Measurements from ENCODE around the gene ASTN2.

The ASTN2 gene

DNA sequence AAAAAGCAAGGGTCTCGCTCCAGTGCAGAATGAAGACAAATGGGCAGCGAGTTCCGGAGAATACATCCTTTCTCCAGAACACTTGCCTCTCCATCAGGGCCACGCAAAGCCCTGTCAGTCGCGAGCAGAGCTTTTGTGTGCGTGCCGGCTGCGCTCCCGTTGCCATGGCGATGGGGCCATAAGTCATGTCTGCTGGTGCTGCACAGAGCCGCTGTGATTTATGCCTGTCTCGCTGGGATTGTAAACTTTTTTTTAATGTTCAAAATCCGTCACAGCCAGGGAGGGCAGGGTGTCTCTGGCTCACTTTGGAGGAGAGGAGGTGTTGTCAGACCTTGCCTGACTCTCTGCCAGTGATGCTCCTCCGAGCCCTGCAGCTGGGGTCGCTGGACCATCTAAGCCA, 455.0 kb downstream of the ASTN2 start:
- no peak for DNase-seq (ENCODE audit: low read depth)

DNA sequence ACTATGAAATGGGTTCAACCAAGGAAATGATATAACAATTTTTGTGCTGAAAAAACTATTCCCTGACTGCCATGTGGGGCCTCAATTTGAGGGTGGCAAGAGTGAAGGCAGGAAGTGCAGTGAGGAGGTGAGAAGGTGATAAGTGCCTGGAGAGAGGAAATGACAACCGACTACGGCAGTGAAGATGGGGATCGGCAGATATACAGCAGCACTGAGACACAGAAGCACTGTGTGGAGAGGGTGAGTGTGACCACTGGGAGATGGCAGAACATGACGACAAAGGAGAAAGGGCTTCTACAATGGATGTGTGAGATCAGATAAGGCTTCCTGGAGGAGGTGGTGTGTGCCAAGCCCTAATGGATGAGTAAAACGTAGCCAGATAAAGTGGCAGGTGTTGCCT, 456.0 kb downstream of the ASTN2 start:
- no peak for DNase-seq (ENCODE audit: low read depth)

DNA sequence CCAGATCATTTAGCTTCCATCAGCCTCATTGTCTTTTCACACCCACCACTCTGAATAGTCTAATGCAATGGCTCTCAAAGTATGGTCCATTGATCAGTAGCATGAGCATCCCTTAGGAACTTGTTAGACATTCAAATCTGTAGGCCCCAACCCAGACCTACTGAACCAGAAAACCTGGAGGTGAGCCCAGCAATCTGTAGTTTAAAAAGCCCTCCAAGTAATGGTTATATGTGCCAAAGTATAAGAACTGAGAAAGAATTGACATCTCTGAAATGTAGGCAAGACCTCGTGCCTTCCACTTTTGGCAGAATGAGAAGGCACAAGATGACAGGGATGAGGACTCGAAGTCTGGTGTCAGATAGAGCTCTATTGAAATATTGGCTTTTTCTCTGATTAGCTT, 460.1 kb downstream of the ASTN2 start:
- DNase-seq (ENCODE audit: low read depth), result no peak

- DNase-seq (ENCODE audit: low read depth), result no peak
Measured at GRCh38 chr9:116953271-116953670, 461.6 kb downstream of the ASTN2 start.

DNA sequence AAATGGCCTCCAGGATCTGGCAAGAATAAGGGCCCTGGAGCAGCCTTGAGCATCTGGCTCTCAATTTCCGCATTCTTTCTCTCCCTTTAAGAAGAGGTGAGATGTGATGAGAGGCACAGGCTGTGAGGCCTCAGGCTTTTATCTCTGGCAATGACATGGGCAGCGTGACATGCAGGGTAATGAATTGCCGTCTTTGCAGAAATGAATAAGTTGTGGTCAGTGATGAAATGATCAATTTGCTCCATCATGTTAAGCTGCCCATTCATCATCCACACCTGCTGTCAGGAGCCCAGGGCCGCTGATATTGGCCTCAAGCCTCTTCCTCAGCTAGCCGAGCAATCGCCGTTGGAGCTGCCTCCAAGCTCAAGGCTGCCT, 462.4 kb downstream of the ASTN2 start:
- DNase-seq (ENCODE audit: low read depth), result no peak

GRCh38 chr9:116951588-116952435, 463.0 kb downstream of the ASTN2 start:
- no peak for DNase-seq (ENCODE audit: low read depth)

DNA sequence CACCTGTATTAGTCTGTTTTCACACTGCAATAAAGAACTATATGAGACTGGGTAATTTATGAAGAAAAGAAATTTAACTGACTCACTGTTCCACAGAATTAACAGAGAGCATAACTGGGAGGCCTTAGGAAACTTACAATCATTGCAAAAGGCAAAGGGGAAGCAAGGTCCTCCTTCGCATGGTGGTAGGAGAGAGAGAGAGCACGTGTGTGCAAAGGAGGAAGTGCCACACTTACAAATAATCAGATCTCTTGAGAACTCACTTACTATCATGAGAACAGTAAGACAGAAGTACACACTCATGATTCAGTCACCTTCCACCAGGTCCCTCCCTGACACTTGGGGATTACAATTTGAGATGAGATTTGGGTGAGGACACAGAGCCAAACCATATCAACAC, 469.0 kb downstream of the ASTN2 start:
- DNase-seq (ENCODE audit: low read depth), result no peak

GRCh38 chr9:116944714-116945534, 469.9 kb downstream of the ASTN2 start:
- no peak for DNase-seq (ENCODE audit: low read depth)

DNA sequence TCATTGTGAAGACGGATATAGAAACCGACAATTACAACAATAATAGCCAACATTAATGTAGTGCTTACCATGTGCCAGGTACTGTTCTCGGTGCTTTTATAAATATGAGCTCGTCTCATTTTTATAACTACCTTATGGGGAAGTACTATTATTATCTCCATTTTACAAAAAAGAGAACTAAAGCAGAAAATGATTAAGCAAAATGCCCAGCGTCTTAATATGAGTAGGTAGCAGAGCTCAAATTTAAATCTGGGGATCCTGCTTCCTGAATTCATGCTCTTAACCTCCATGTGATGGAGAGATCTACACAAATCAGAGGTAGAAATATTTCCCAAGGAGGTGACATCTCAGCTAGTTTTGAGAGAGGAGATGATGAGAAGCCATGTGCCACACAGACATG, 470.9 kb downstream of the ASTN2 start:
- no peak for DNase-seq (ENCODE audit: low read depth)

DNA sequence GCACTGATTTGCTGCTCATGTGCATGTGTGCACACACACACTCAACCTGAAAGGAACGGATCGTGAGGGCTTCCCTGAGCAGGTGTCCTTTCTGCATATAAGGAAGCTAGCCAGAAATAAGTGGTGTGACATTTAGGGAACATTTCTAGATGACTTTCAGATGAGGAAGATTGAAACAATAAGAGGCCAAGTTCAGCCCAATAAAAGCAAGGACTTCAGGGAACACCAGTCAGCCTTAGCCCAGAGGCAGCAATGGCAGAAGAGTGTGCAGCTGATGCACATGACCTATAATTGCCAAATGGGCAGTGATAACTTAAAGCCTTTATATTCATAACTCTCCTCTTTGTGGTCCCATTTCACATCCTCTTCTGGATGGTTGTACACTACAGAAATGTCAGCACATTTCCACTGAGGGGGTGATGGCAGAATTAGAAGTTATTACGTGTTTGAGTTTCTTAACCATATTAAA, 472.2 kb downstream of the ASTN2 start:
- DNase-seq (ENCODE audit: low read depth), result no peak

DNA sequence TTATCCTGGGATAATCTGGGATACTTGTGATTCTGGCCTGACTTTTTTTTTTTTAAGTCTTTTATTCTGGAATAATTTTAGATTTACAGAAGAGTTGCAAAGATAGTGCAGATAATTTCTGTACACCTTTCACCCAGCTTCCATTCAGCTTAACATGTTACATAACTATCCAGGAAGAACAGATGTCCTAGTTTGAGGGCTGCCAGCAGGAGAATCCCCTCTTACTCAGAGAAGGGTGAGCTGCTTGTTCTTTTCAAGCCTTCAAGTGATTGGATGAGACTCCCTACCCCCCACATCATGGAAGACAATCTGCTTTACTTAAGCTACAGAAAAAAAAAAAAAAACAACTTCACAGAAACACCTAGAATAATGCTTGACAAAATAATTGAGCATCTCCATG, 473.6 kb downstream of the ASTN2 start:
- DNase-seq (ENCODE audit: low read depth), result no peak

- no peak for DNase-seq (ENCODE audit: low read depth)
Measured at GRCh38 chr9:116940614-116941215, 474.1 kb downstream of the ASTN2 start.

DNA sequence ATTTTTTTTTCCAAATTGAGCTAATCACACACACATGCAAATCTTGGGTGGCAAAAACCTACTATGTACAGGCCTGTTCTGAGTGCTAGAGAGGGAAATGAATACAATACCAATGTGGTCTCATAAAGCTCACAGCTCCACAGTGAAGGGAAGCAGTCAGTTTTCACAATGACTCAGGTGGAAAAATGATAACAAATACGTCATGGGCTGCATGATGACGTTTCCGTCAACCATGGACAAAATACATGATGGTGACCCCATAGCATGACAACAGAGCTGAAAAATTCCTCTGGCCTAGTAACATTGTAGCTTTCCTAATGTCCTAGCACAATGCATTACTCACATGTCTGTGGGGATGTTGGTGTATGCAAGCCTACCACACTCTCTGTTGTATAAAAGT, 475.2 kb downstream of the ASTN2 start:
- DNase-seq (ENCODE audit: low read depth), result no peak

DNA sequence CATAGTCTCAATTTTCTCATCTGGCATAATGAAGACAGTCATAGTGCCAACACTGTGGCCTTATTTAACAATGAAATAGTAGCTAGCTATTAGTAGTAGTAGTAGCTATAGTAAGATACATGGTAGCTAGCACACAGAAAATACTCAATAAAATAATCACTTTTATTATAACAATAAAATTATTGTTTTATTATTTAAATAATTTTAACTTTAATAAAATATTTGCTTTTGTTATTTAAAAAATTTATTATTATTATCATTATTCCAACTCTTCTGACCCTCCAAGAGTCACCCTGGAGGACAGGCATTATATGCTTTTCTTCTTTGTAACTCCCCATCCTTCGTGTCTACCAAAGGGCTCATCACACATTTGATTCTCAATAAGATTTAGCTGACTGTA, 475.7 kb downstream of the ASTN2 start:
- no peak for DNase-seq (ENCODE audit: low read depth)

GRCh38 chr9:116937361-116937760, 477.5 kb downstream of the ASTN2 start:
- no peak for DNase-seq (ENCODE audit: low read depth)

DNA sequence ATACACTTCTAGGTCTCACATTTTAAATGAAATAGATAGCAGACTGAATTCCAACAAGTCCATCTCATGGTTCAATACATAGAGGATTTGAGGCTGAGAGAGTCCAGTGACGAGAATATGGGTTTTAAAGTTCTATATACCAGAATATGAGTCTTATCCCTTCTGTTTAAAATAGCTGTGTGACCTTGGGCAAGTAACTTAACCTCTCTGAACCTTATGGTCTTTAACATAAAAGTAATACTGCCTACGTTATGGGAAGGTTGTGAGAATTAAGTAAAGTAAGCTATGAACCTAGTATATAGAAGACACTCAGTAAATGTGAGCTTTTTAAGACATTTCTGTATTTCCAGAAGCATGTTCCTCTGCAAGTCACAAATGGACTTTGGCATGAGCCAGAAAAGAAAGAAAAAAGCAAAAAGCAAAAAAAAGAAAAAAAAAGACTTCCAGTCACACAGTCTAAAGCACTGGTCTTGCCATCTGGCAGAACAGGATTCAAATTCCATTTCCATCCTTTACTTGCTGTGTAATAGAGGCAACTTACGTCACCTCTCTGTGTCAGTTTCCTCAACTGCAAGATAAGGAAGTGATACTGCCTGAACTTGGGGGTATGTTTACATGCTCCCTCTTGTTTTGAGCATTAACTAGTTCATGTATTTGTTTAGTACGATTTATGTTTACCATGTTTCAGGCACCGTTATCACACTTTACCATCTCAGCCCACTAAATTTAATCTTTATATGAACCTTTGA, 479.5 kb downstream of the ASTN2 start:
- no peak for DNase-seq (ENCODE audit: low read depth)

- no peak for DNase-seq (ENCODE audit: low read depth)
Measured at GRCh38 chr9:116934131-116934530, 480.7 kb downstream of the ASTN2 start.

DNA sequence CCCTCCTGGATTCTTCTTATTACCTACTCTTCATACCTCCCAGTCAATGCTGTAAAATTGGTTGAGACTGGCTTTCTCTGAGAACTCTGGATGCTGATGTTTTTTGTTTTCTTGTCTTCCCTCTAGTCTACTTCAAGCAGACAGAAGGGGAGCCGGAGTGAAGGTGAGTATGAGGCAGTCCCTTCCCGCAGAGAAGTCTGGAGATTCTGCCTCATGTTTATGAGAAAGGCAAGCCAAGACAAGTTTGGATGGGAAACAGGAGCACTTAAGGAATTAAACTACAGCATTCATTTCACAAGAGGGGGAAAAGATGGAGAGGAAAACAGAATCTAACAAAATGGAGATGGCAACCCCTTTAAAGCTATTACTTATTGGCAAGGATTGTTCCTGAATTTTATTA, 481.6 kb downstream of the ASTN2 start:
- DNase-seq (ENCODE audit: low read depth), result no peak

GRCh38 chr9:116929621-116930020, 485.2 kb downstream of the ASTN2 start:
- DNase-seq (ENCODE audit: low read depth), result no peak

- no peak for DNase-seq (ENCODE audit: low read depth)
Measured at GRCh38 chr9:116928884-116929283, 486.0 kb downstream of the ASTN2 start.

GRCh38 chr9:116928289-116928688, 486.6 kb downstream of the ASTN2 start:
- no peak for DNase-seq (ENCODE audit: low read depth)

DNA sequence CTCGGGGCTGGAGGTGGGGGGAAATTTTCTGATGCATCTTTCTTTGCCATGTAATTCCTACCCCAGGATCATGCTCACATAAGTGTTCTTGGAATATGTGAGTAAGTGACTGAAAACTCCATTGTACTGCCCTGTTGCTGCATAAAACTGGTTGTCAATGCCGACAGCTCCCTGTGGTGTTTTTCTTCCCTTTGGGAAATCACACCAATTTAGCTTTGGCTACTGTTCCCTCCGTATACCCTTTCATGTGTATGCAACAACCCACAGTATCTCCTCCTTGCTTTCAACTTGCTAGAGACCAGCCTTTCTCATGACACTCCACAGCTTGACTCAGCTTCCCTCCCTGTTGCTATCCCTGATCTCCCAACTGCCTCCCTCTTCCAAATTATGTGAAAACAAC, 487.1 kb downstream of the ASTN2 start:
- no peak for DNase-seq (ENCODE audit: low read depth)

Measured in stimulated activated CD8-positive, alpha-beta memory T cell treated with anti-CD3 and anti-CD28 coated beads, Interleukin-7, amount 100 ng/mL, for 24 hours (primary cell).